AG04450 (cell line): Measurements from ENCODE around the gene SLC5A12. TPM values are rescaled to one million over a fixed set of nuclear protein-coding genes. Genes with fewer than 3 reads are reported as not detected.

ENCODE experiments used
- CTCF ChIA-PET: fragments of 300-600, 350-600 bp; formaldehyde crosslinking; extraction: SDS; loops from one replicate; lab custom pipeline; 2022; ENCODE audit warnings: antibody characterized with exemption, inconsistent platforms; lab: Charles Lee
- POLR2A ChIA-PET: fragments of 350-600 bp; formaldehyde crosslinking; extraction: SDS; loops from one replicate; lab custom pipeline; 2021; ENCODE audit warnings: antibody characterized with exemption, inconsistent platforms; lab: Yijun Ruan, JAX
- DNase-seq: peaks from one replicate; pipeline ENCODE4 v3.0.0-alpha.2; 2011; ENCODE audit warnings: low read depth, low spot score
- H3K27ac ChIP-seq: one replicate; pipeline ENCODE4 v1.5.1; 2012; ENCODE audit warnings: low read depth, low read length, control low read depth
- H3K27me3 ChIP-seq: one replicate; pipeline ENCODE4 v1.6.0; 2012; ENCODE audit warnings: low read length; ENCODE audit not compliant: control insufficient read depth, insufficient read depth
- H3K4me3 ChIP-seq: 2 replicates; pipeline ENCODE4 v1.5.1; 2011; ENCODE audit warnings: mild to moderate bottlenecking, low read depth, low read length, control low read depth
- H3K9me3 ChIP-seq: 2 replicates; pipeline ENCODE4 v1.5.1; 2012; ENCODE audit warnings: low read length; ENCODE audit not compliant: control insufficient read depth, insufficient read depth
- CTCF ChIP-seq: IDR thresholded peaks from 2 replicates; pipeline ENCODE4 v1.5.1; 2011; ENCODE audit warnings: low read depth, low read length, control low read depth, inconsistent platforms
- polyA plus RNA-seq: library from polyadenylated mRNA; depleted of rRNA; stranded (reverse); fragments of >200 nt; gene quantifications from 2 replicates; pipeline ENCODE4 v1.2.3, GENCODE V29; 2011

Gene SLC5A12
- polyA plus RNA-seq, 1 experiment: not detected

GRCh38 chr11:26739366-26740073 lies 17.7 kb upstream of the SLC5A12 start:
- no peak for DNase-seq
- Histone ChIP-seq H3K27ac (no peak overlapping the region), H3K9me3 (no peaks in the 10 kb centered on the region), H3K4me3 (no peak overlapping the region), H3K27me3 (no peaks in the 10 kb centered on the region)
- POLR2A ChIA-PET: no interaction called here
- CTCF ChIA-PET: no interaction called here
- TF ChIP-seq CTCF: no peak

GRCh38 chr11:26734691-26735090 lies 12.8 kb upstream of the SLC5A12 start:
- CTCF ChIA-PET: no interaction called here
- POLR2A ChIA-PET: no interaction called here
- Histone ChIP-seq H3K9me3 (no peaks in the 10 kb centered on the region), H3K27ac (no peak overlapping the region), H3K4me3 (no peak overlapping the region), H3K27me3 (no peaks in the 10 kb centered on the region)
- no peak for TF ChIP-seq CTCF
- no peak for DNase-seq

GRCh38 chr11:26731084-26731456 lies 9.2 kb upstream of the SLC5A12 start:
- ChIA-PET POLR2A (no interaction called here), CTCF (no interaction called here)
- Histone ChIP-seq H3K4me3 (no peak overlapping the region), H3K27ac (no peak overlapping the region), H3K27me3 (no peaks in the 10 kb centered on the region), H3K9me3 (no peaks in the 10 kb centered on the region)
- no peak for DNase-seq
- no peak for TF ChIP-seq CTCF

GRCh38 chr11:26730414-26731083 lies 8.7 kb upstream of the SLC5A12 start:
- H3K9me3 ChIP-seq: no peaks in the 10 kb centered on the region
- TF ChIP-seq CTCF: no peak
- no peak for DNase-seq
- H3K4me3 ChIP-seq: no peak overlapping the region
- H3K27ac ChIP-seq: no peak overlapping the region
- H3K27me3 ChIP-seq: no peaks in the 10 kb centered on the region
- ChIA-PET CTCF (no interaction called here), POLR2A (no interaction called here)

GRCh38 chr11:26729284-26729683 lies 7.4 kb upstream of the SLC5A12 start:
- CTCF ChIA-PET: no interaction called here
- Histone ChIP-seq H3K9me3 (no peaks in the 10 kb centered on the region), H3K4me3 (no peak overlapping the region), H3K27ac (no peak overlapping the region), H3K27me3 (no peaks in the 10 kb centered on the region)
- no peak for TF ChIP-seq CTCF
- POLR2A ChIA-PET: no interaction called here
- no peak for DNase-seq
